Measurements from ENCODE around the gene PGP. TPM values are rescaled to one million over a fixed set of nuclear protein-coding genes. Genes with fewer than 3 reads are reported as not detected.

The PGP gene
- total and polyA plus RNA-seq, 2 of the 4 experiments (the other 2 are of a cell fraction) = 4.1 to 9.4 TPM

DNA sequence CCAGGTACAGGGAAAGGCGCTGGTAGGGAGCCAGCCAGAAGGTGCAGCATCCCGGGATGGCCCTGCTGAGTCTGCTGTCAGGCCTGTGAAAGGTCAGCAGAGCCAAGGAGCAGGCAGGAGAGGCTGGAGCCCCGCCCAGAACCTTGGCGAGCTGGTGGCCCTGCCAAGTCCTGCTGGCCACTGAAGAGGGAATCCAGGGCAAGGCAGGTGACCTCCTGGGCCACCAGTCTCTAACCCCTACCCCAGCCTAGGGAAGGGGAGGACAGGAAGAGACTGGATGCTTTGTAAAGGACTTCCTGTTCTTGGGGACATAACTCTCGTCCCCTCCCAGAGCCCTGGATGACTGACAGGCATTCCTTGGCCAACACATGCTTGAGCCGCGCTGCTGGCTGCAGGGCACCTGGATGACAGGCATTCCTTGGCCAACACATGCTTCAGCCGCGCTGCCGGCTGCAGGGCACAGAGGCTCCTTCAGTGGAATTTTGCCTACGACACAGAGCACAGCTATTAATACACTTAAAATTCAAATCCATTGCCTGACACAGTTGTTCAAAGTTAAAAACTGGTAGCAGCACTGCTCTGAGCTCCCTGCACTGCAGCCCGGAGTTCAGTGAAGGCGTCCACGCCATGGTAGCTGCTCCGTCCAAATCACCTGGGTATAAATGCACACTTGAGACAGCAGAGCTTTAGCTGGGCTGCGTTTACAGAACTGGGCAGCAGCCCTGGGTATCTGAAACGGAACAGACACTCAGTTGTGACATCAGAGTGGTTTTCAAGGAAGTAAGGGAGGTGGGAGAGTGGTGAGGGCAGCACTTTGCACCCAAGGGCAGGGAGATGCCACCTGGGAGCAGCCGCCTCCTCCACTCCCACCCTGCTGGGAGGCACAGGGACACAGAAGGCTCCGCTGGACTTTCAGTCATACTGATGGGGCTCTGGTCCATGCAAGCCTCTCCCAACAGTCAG, 2.0 kb downstream of the PGP start:
- H2BK120ac ChIP-seq (ENCODE audit: low read depth, low read length) = no peak overlapping the region
- no peak overlapping the region for H3K56ac ChIP-seq (ENCODE audit: extremely low read depth, insufficient read depth, low read length)
- H3K9ac ChIP-seq (ENCODE audit: low read depth, low read length) = 0 out of 2 replicates have a peak overlapping the region, but pooled peaks have one; percentile 65
- peak overlapping the region; percentile 0; the same call in 1 of the 2 replicates for H2AK5ac ChIP-seq (ENCODE audit: low read depth, low read length)
- H3K27me3 ChIP-seq (ENCODE audit: control insufficient read depth, insufficient read depth, low read length) = no peaks in the 10 kb centered on the region
- no peak overlapping the region for H3K4me3 ChIP-seq (ENCODE audit: insufficient read depth, low read depth, low read length)
- peaks cover 12% of the 10 kb centered on the region for H4K20me1 ChIP-seq (ENCODE audit: insufficient read depth, low read length)
- in situ Hi-C loops (cut with MboI; ENCODE audit: low sequenced_read_pairs) (no loop called here), dilution Hi-C loops (cut with HindIII; ENCODE audit: low sequenced_read_pairs, unreplicated experiment) (no loop called here), intact Hi-C loops (cut with micrococcal nuclease) (no loop called here)
- H3K23ac ChIP-seq (ENCODE audit: low read depth, low read length) = peak overlapping the region; percentile 52
- no peak overlapping the region for H3K27ac ChIP-seq (ENCODE audit: insufficient read depth, low read length)
- H3K18ac ChIP-seq (ENCODE audit: low read depth, low read length) = no peak overlapping the region
- TF ChIP-seq RCOR1 (IDR thresholded peaks at IDR 0.05; ENCODE audit: insufficient replicate concordance, low read length) (no peak), MXI1 (IDR thresholded peaks at IDR 0.05; ENCODE audit: borderline replicate concordance, low read depth, low read length) (no peak), FOS (IDR thresholded peaks at IDR 0.05; ENCODE audit: low read depth, low read length) (no peak), SMC3 (IDR thresholded peaks at IDR 0.05; ENCODE audit: low read depth, low read length) (no peak), MAZ (IDR thresholded peaks at IDR 0.05; ENCODE audit: borderline replicate concordance, low read depth, low read length) (no peak), BHLHE40 (IDR thresholded peaks at IDR 0.05; ENCODE audit: low read depth, low read length) (no peak), USF2 (IDR thresholded peaks at IDR 0.05; ENCODE audit: low read depth, low read length) (no peak), CEBPB (IDR thresholded peaks at IDR 0.05; ENCODE audit: low read depth, low read length) (no peak), RFX5 (IDR thresholded peaks at IDR 0.05; ENCODE audit: low read depth, low read length) (no peak), RAD21 (IDR thresholded peaks at IDR 0.05; ENCODE audit: low read length) (no peak), POLR2A (IDR thresholded peaks at IDR 0.05; ENCODE audit: low read depth, low read length) (no peak), CHD1 (IDR thresholded peaks at IDR 0.05; ENCODE audit: low read depth, low read length) (no peak)
- TF ChIP-seq, protein P1, sequence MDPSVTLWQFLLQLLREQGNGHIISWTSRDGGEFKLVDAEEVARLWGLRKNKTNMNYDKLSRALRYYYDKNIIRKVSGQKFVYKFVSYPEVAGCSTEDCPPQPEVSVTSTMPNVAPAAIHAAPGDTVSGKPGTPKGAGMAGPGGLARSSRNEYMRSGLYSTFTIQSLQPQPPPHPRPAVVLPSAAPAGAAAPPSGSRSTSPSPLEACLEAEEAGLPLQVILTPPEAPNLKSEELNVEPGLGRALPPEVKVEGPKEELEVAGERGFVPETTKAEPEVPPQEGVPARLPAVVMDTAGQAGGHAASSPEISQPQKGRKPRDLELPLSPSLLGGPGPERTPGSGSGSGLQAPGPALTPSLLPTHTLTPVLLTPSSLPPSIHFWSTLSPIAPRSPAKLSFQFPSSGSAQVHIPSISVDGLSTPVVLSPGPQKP (IDR thresholded peaks at IDR 0.05; ENCODE audit: borderline replicate concordance, low read depth, low read length) = no peak
- no peak overlapping the region for H2BK5ac ChIP-seq (ENCODE audit: low read depth, low read length, poor library complexity, severe bottlenecking)
- H3K14ac ChIP-seq (replicated peaks; ENCODE audit: low read depth, low read length) = no peak overlapping the region
- ATAC-seq (ENCODE audit: low read depth) (no peak), DNase-seq (no peak)
- no TSS peak for BruUV-seq (replicated peaks)
- H2AFZ ChIP-seq (replicated peaks; ENCODE audit: low read length, poor library complexity) = peak overlapping the region; percentile 51
- H3K4me2 ChIP-seq (ENCODE audit: low read depth, low read length) = peak overlapping the region; percentile 80
- WGBS, 2 experiments (ENCODE audit: extremely low coverage in 2 of 2, insufficient read length in 1 of 2) = 80% methylated on average over 10 of the region's 19 CpGs; no CpG with 5 or more reads in 1 of the 2 experiments
- POLR2A ChIA-PET (ENCODE audit: unreplicated experiment) = no interaction called here
- no peak overlapping the region for H4K5ac ChIP-seq (ENCODE audit: low read depth, low read length)
- no peak overlapping the region for H4K8ac ChIP-seq (ENCODE audit: low read depth in 2 of 2, low read length in 2 of 2)
- H3K4me1 ChIP-seq (ENCODE audit: control insufficient read depth, insufficient read depth, low read length) = peaks cover 7% of the 10 kb centered on the region
- peaks cover 19% of the 10 kb centered on the region for H3K36me3 ChIP-seq (ENCODE audit: control insufficient read depth, insufficient read depth, low read length)
- no peaks in the 10 kb centered on the region for H3K9me1 ChIP-seq (ENCODE audit: insufficient read depth, low read length)
- no peak overlapping the region for H2BK20ac ChIP-seq (ENCODE audit: low read depth, low read length)
- CTCF ChIA-PET = no interaction called here
- peaks cover 14 to 33% of the 10 kb centered on the region in 2 experiments for H3K79me1 ChIP-seq (ENCODE audit: low read depth in 1 of 2, low read length in 2 of 2)
- no peak overlapping the region for H4K91ac ChIP-seq (ENCODE audit: insufficient read depth, low read depth, low read length)
- no peaks in the 10 kb centered on the region for H3K9me3 ChIP-seq (ENCODE audit: control insufficient read depth, insufficient read depth, low read length)
- H2AK9ac ChIP-seq (replicated peaks; ENCODE audit: low read depth, low read length, poor library complexity) = peak overlapping the region; percentile 73
- H3K4ac ChIP-seq (ENCODE audit: low read depth, low read length) = no peak overlapping the region
- H2BK15ac ChIP-seq (ENCODE audit: low read depth, low read length) = no peak overlapping the region
